Natural killer cell (primary cell): ENCODE data around the gene ORAI2. TPM values are rescaled to one million over a fixed set of nuclear protein-coding genes. Genes with fewer than 3 reads are reported as not detected.

Experiments
- ATAC-seq, 3 donors: fragments of 150-1000 bp in 2 of 3; fragments of 200-7000 bp in 1 of 3; cut with Tn5 transposase; 1 replicate in 1 of 3; 2 replicates in 2 of 3; pipeline ENCODE4 v1.10.0; 2021; ENCODE audit warnings: mild to moderate bottlenecking in 2 of 3, moderate library complexity in 2 of 3
- DNase-seq, 2 donors: peaks; one replicate each; pipeline versions ENCODE4 v3.0.0 to v3.0.0-alpha.2; 2013 to 2021; ENCODE audit warnings: mixed read lengths in 1 of 2
- H3K27ac ChIP-seq: one replicate; pipeline ENCODE4 v1.5.1; 2013; ENCODE audit warnings: mild to moderate bottlenecking, low read length
- H3K27me3 ChIP-seq: one replicate; pipeline ENCODE4 v1.6.1; 2013; ENCODE audit warnings: low read length; ENCODE audit not compliant: control insufficient read depth, insufficient read depth
- H3K36me3 ChIP-seq: one replicate; pipeline ENCODE4 v1.6.1; 2013; ENCODE audit warnings: low read length; ENCODE audit not compliant: control insufficient read depth, insufficient read depth
- H3K4me1 ChIP-seq: one replicate; pipeline ENCODE4 v1.6.1; 2013; ENCODE audit warnings: low read length; ENCODE audit not compliant: control insufficient read depth, insufficient read depth
- H3K4me3 ChIP-seq: one replicate; pipeline ENCODE4 v1.5.1; 2013; ENCODE audit warnings: low read length
- H3K9me3 ChIP-seq: one replicate; pipeline ENCODE4 v1.6.1; 2013; ENCODE audit warnings: low read length; ENCODE audit not compliant: control insufficient read depth, insufficient read depth
- H3K27ac Mint-ChIP-seq, 2 donors: one replicate each; pipeline ENCODE4 v1.8.0; 2022; ENCODE audit warnings: mild to moderate bottlenecking in 2 of 2, mixed read lengths in 2 of 2, moderate library complexity in 1 of 2
- H3K27me3 Mint-ChIP-seq, 2 donors: one replicate each; pipeline ENCODE4 v1.8.0; 2022; ENCODE audit warnings: low read depth in 2 of 2, mixed read lengths in 2 of 2
- H3K36me3 Mint-ChIP-seq: one replicate; pipeline ENCODE4 v1.8.0; 2022; ENCODE audit warnings: mixed read lengths
- H3K4me1 Mint-ChIP-seq, 2 donors: one replicate each; pipeline ENCODE4 v1.8.0; 2022; ENCODE audit warnings: mixed read lengths in 2 of 2
- H3K4me3 Mint-ChIP-seq: one replicate; pipeline ENCODE4 v1.8.0; 2022; ENCODE audit warnings: mild to moderate bottlenecking, moderate library complexity, mixed read lengths
- H3K9me3 Mint-ChIP-seq, 2 donors: one replicate each; pipeline ENCODE4 v1.8.0; 2022; ENCODE audit warnings: mixed read lengths in 2 of 2
- WGBS: methylation state at CpG from one replicate; pipeline ENCODE4 v1.1.7; 2013; ENCODE audit warnings: missing lambda C conversion rate; ENCODE audit not compliant: insufficient coverage; 5-methylcytosine and 5-hydroxymethylcytosine counted together
- intact Hi-C: fragments of 100-400 bp; cut with micrococcal nuclease; formaldehyde crosslinking; loops from one replicate; pipeline ENCODE4 v1.14.2; 2022
- total RNA-seq, 4 donors: library from RNA; stranded (reverse); fragments of 120-200 nt in 1 of 4; gene quantifications; one replicate each; pipeline versions ENCODE4 v1.2.3 to v1.2.4, GENCODE V29; 2013 to 2022
- TF ChIP-seq, protein P1 (sequence below): fragments of 200-600 bp; IDR thresholded peaks from one replicate; pipeline ENCODE4 v1.8.0; 2022; ENCODE audit warnings: antibody characterized with exemption

Gene ORAI2
- total RNA-seq, 3 donors from 2014 or later (not counting 1 experiment from before 2014, with no cell fraction given) = 39.1 to 55.0 (median 41.3) TPM

DNA sequence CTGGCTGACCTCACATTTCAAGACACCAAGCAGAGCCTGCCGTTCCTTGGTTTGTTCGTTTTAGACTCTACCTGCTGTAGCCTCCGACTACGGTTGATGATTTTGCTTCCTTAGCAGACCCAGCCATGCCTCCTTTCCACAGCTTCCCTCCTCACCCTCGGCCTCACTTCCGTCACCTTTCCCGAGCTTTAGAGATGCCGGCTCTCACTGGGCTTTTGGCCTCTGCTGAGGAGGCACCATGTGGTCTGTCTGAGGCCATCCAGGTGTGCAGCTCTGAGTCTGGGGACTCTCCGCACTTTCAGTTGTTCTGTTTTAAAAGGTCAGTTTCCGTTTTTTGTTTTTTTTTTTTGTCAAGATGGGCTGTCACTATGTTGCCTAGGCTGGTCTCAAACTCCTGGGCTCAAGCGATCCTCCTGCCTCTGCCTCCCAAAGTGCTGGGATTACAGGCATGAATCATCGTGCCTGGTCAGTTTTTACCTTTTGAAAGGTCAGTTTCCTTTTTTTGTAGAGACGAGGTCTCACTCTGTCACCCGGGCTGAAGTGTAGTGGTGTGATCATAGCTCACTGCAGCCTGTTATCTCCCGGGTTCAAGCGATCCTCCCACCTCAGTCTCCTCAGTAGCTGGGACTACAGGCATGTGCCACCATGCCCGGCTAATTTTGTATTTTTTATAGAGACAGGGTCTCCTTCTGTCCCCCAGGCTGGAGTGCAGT is 11.7 kb downstream of the ORAI2 start:
- H3K4me3 Mint-ChIP-seq = peak overlapping the region; percentile 40
- H3K9me3 Mint-ChIP-seq = no peaks in the 10 kb centered on the region
- TF ChIP-seq, protein P1, sequence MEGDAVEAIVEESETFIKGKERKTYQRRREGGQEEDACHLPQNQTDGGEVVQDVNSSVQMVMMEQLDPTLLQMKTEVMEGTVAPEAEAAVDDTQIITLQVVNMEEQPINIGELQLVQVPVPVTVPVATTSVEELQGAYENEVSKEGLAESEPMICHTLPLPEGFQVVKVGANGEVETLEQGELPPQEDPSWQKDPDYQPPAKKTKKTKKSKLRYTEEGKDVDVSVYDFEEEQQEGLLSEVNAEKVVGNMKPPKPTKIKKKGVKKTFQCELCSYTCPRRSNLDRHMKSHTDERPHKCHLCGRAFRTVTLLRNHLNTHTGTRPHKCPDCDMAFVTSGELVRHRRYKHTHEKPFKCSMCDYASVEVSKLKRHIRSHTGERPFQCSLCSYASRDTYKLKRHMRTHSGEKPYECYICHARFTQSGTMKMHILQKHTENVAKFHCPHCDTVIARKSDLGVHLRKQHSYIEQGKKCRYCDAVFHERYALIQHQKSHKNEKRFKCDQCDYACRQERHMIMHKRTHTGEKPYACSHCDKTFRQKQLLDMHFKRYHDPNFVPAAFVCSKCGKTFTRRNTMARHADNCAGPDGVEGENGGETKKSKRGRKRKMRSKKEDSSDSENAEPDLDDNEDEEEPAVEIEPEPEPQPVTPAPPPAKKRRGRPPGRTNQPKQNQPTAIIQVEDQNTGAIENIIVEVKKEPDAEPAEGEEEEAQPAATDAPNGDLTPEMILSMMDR = no peak
- peaks cover 8 to 26% of the 10 kb centered on the region in 2 donors for H3K4me1 Mint-ChIP-seq
- 86% methylated on average over 17 of the region's 17 CpGs for WGBS
- ATAC-seq = no peak
- H3K27ac Mint-ChIP-seq = peak overlapping the region; percentile 37 to 55
- H3K4me1 ChIP-seq = peaks cover 29% of the 10 kb centered on the region
- H3K4me3 ChIP-seq = no peak overlapping the region
- no peaks in the 10 kb centered on the region for H3K9me3 ChIP-seq
- DNase-seq = no peak
- H3K27me3 ChIP-seq = no peaks in the 10 kb centered on the region
- peaks cover 21% of the 10 kb centered on the region for H3K36me3 ChIP-seq
- H3K27ac ChIP-seq = no peak overlapping the region
- H3K27me3 Mint-ChIP-seq = no peaks in the 10 kb centered on the region
- H3K36me3 Mint-ChIP-seq = no peaks in the 10 kb centered on the region
- intact Hi-C loops = no loop called here

DNA sequence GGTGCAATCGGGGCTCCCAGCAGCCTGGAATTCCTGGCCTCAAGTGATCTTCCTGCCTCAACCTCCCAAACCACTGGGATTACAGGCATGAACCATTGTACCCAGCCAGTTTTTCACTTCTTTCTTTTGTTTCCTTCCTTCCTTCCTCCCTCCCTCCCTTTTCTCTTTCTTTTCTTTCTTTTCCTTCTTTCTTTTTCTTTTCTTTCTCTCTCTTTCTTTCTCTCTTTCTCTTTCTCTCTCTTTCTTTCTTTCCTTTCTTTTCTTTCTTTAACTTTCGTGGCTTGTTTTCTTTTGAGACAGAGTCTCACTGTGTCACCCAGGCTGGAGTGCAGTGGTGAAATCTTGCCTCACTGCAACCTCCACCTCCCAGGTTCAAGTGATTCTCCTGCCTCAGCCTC is 12.3 kb downstream of the ORAI2 start:
- ATAC-seq = no peak
- Mint-ChIP-seq H3K4me3 (peak overlapping the region; percentile 40), H3K27ac (peak overlapping the region; percentile 37 to 55), H3K27me3 (no peaks in the 10 kb centered on the region), H3K9me3 (no peaks in the 10 kb centered on the region), H3K4me1 (peaks cover 8 to 30% of the 10 kb centered on the region in 2 donors), H3K36me3 (no peaks in the 10 kb centered on the region)
- Histone ChIP-seq H3K36me3 (peaks cover 17% of the 10 kb centered on the region), H3K9me3 (no peaks in the 10 kb centered on the region), H3K4me1 (peaks cover 29% of the 10 kb centered on the region), H3K27me3 (no peaks in the 10 kb centered on the region), H3K27ac (no peak overlapping the region), H3K4me3 (no peak overlapping the region)
- no peak for DNase-seq
- intact Hi-C loops = no loop called here
- WGBS = 83% methylated on average over 2 of the region's 2 CpGs
- TF ChIP-seq, protein P1 = no peak

DNA sequence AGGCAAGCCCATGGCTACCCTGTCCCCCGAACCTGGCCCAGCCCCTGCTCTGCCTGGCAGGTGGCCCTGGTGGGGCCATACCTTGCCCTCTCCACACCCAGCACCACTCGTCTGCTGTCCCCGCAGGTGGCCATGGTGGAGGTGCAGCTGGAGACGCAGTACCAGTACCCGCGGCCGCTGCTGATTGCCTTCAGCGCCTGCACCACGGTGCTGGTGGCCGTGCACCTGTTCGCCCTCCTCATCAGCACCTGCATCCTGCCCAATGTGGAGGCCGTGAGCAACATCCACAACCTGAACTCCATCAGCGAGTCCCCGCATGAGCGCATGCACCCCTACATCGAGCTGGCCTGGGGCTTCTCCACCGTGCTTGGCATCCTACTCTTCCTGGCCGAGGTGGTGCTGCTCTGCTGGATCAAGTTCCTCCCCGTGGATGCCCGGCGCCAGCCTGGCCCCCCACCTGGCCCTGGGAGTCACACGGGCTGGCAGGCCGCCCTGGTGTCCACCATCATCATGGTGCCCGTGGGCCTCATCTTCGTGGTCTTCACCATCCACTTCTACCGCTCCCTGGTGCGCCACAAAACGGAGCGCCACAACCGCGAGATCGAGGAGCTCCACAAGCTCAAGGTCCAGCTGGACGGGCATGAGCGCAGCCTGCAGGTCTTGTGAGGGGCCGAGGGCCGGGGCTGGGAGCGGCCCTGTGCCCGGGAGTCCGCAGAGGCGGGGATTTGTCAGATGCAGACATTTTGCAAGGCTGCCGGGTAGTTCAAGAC is 13.2 kb downstream of the ORAI2 start:
- Histone ChIP-seq H3K9me3 (no peaks in the 10 kb centered on the region), H3K27ac (no peak overlapping the region), H3K36me3 (peaks cover 16% of the 10 kb centered on the region), H3K27me3 (no peaks in the 10 kb centered on the region), H3K4me1 (peaks cover 29% of the 10 kb centered on the region), H3K4me3 (no peak overlapping the region)
- TF ChIP-seq, protein P1 = no peak
- Mint-ChIP-seq H3K27me3 (no peaks in the 10 kb centered on the region), H3K4me3 (no peak overlapping the region), H3K36me3 (no peaks in the 10 kb centered on the region), H3K4me1 (peaks cover 8 to 29% of the 10 kb centered on the region in 2 donors), H3K27ac (peak overlapping the region in 1 of 2 donors; percentile 37), H3K9me3 (no peaks in the 10 kb centered on the region)
- intact Hi-C loops = no loop called here
- WGBS = 90% methylated on average over 41 of the region's 41 CpGs
- ATAC-seq (no peak), DNase-seq (no peak)
